ENCODE measurements around the gene FAT2. TPM values are rescaled to one million over a fixed set of nuclear protein-coding genes. Genes with fewer than 3 reads are reported as not detected.

Gene FAT2
- total RNA-seq, 2 experiments from 2014 or later, result not detected

DNA sequence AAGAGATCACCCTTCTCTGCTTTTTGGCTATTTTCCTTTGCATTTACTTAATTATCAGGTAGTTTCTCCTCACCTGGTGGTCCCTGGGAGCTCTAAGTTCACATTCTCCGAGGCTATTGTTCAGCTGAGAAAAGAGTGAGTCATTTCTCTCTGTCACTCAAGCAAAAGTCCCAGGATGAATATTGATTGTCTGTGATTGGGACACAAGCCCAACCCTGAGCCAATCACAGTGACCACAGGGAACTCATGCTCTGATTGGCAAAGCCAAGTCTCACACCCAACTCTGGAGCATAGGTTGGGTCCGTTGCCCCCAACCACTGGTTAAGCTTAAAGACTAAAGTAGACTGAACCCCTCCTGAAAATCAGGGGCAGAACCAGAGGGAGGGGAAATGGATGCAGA, 27.8 kb upstream of the FAT2 start:
- intact Hi-C loops (cut with micrococcal nuclease; ENCODE audit: unreplicated experiment), result no loop called here
- Histone ChIP-seq H4K20me1 (ENCODE audit: insufficient read depth, low read length) (no peaks in the 10 kb centered on the region), H2AFZ (ENCODE audit: low read length) (no peak overlapping the region), H3K9me2 (ENCODE audit: insufficient read depth, low read length) (no peaks in the 10 kb centered on the region), H3K36me3 (ENCODE audit: insufficient read depth, low read length) (no peaks in the 10 kb centered on the region), H3K4me3 (ENCODE audit: low read depth, low read length, poor library complexity, severe bottlenecking) (no peak overlapping the region), H3K27ac (ENCODE audit: low read depth, low read length, poor library complexity, severe bottlenecking) (no peak overlapping the region), H3K79me2 (ENCODE audit: insufficient read depth, low read depth, low read length) (no peaks in the 10 kb centered on the region), H3K4me1 (ENCODE audit: insufficient read depth, low read length, poor library complexity, severe bottlenecking) (no peaks in the 10 kb centered on the region), H3K9me3 (ENCODE audit: low read length) (no peaks in the 10 kb centered on the region), H3K4me2 (ENCODE audit: low read length) (no peak overlapping the region)
- POLR2A ChIA-PET, result interaction anchor here (1.6 kb wide), 1 partner anchor 9 kb away, joined by 5 read pairs; no protein-coding TSS in a partner anchor
- BruUV-seq (replicated peaks), result no TSS peak
- CTCF ChIA-PET (ENCODE audit: unreplicated experiment), result no interaction called here
- DNase-seq (ENCODE audit: low spot score), result no peak
- TF ChIP-seq EZH2phosphoT487 (IDR thresholded peaks at IDR 0.05; ENCODE audit: borderline replicate concordance, low read depth, low read length), result no peak
- TF ChIP-seq CTCF (conservative IDR thresholded peaks at IDR 0.05; ENCODE audit: low read length), result no peak

GRCh38 chr5:151617841-151618710, 26.9 kb upstream of the FAT2 start:
- ChIA-PET POLR2A (interaction anchor here (0.8 to 1.6 kb wide), 2 partner anchors 8 to 58 kb away, joined by 3 to 5 read pairs; no protein-coding TSS in a partner anchor), CTCF (ENCODE audit: unreplicated experiment) (no interaction called here)
- intact Hi-C loops (cut with micrococcal nuclease; ENCODE audit: unreplicated experiment), result no loop called here
- Histone ChIP-seq H3K27ac (ENCODE audit: low read depth, low read length, poor library complexity, severe bottlenecking) (no peak overlapping the region), H3K79me2 (ENCODE audit: insufficient read depth, low read depth, low read length) (no peaks in the 10 kb centered on the region), H3K4me1 (ENCODE audit: insufficient read depth, low read length, poor library complexity, severe bottlenecking) (no peaks in the 10 kb centered on the region), H3K9me3 (ENCODE audit: low read length) (no peaks in the 10 kb centered on the region), H3K4me3 (ENCODE audit: low read depth, low read length, poor library complexity, severe bottlenecking) (no peak overlapping the region), H4K20me1 (ENCODE audit: insufficient read depth, low read length) (no peaks in the 10 kb centered on the region), H2AFZ (ENCODE audit: low read length) (no peak overlapping the region), H3K4me2 (ENCODE audit: low read length) (no peak overlapping the region), H3K9me2 (ENCODE audit: insufficient read depth, low read length) (no peaks in the 10 kb centered on the region), H3K36me3 (ENCODE audit: insufficient read depth, low read length) (no peaks in the 10 kb centered on the region)
- no peak for DNase-seq (ENCODE audit: low spot score)
- BruUV-seq (replicated peaks), result no TSS peak
- TF ChIP-seq CTCF (conservative IDR thresholded peaks at IDR 0.05; ENCODE audit: low read length) (no peak), EZH2phosphoT487 (IDR thresholded peaks at IDR 0.05; ENCODE audit: borderline replicate concordance, low read depth, low read length) (no peak)

DNA sequence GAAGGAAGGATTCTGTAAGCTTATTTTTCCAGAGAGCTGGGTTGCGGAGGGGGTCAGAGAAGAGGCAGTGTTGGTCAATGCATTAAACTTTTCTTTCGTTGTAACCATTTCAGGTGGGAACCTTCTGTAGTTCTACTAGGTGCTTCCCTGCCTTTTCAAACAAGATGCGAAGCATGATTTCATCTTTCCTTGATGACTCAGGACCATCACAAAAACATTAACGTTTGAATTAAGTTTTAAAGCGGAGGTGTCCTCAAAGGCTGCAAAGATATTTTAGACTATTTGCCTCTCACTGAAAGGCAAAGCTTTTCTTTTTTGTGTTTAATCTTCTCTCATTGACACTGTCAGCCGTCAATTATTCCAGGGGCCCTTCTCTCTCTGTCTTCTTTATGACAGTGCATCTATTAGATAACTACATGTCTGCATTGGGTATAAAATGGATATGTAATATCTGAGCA, 26.3 kb upstream of the FAT2 start:
- no peak overlapping the region for H2AFZ ChIP-seq (ENCODE audit: low read length)
- no peaks in the 10 kb centered on the region for H3K9me3 ChIP-seq (ENCODE audit: low read length)
- no peaks in the 10 kb centered on the region for H3K9me2 ChIP-seq (ENCODE audit: insufficient read depth, low read length)
- H3K36me3 ChIP-seq (ENCODE audit: insufficient read depth, low read length), result no peaks in the 10 kb centered on the region
- no peaks in the 10 kb centered on the region for H4K20me1 ChIP-seq (ENCODE audit: insufficient read depth, low read length)
- intact Hi-C loops (cut with micrococcal nuclease; ENCODE audit: unreplicated experiment), result no loop called here
- H3K4me3 ChIP-seq (ENCODE audit: low read depth, low read length, poor library complexity, severe bottlenecking), result no peak overlapping the region
- BruUV-seq (replicated peaks), result no TSS peak
- H3K4me2 ChIP-seq (ENCODE audit: low read length), result no peak overlapping the region
- ChIA-PET CTCF (ENCODE audit: unreplicated experiment) (no interaction called here), POLR2A (interaction anchor here (0.6 to 0.8 kb wide), 3 partner anchors 30 to 302 kb away, joined by 3 read pairs; no protein-coding TSS in a partner anchor)
- no peaks in the 10 kb centered on the region for H3K79me2 ChIP-seq (ENCODE audit: insufficient read depth, low read depth, low read length)
- no peak for TF ChIP-seq EZH2phosphoT487 (IDR thresholded peaks at IDR 0.05; ENCODE audit: borderline replicate concordance, low read depth, low read length)
- no peak for TF ChIP-seq CTCF (conservative IDR thresholded peaks at IDR 0.05; ENCODE audit: low read length)
- DNase-seq (ENCODE audit: low spot score), result no peak
- H3K4me1 ChIP-seq (ENCODE audit: insufficient read depth, low read length, poor library complexity, severe bottlenecking), result no peaks in the 10 kb centered on the region
- no peak overlapping the region for H3K27ac ChIP-seq (ENCODE audit: low read depth, low read length, poor library complexity, severe bottlenecking)

Data from OCI-LY7 (cell line).